HG03045 (cell line): ENCODE results near the gene RMI2.

Experiments used
- ATAC-seq: cut with Tn5 transposase; IDR thresholded peaks from one replicate; pipeline ENCODE4 v1.9.1; 2021; ENCODE audit warnings: mild to moderate bottlenecking, moderate library complexity; ENCODE audit not compliant: unreplicated experiment

RMI2 gene

GRCh38 chr16:11379420-11379819 is 34.2 kb downstream of the RMI2 start:
- ATAC-seq: no peak

DNA sequence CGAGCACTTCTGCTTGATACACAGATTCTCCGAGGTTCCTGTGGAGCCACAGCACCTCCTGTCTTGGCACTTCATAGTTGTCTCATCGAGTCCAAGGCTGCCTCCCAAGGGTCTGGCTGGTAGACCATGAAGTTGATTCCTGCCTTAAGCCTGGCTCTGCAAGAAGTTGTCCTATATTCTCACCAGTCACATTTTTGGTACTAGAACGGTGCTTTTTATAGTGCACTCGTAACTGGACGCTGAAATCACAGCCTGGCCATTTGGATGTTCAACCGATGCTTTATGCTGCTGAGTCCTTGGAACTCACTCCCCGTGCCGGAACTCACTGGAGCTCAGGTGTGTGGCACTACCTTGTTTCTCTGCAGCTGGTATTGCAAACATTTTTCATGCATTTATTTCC is 35.6 kb downstream of the RMI2 start:
- no peak for ATAC-seq

- no peak for ATAC-seq
Measured at GRCh38 chr16:11383481-11384183, 38.4 kb downstream of the RMI2 start.

DNA sequence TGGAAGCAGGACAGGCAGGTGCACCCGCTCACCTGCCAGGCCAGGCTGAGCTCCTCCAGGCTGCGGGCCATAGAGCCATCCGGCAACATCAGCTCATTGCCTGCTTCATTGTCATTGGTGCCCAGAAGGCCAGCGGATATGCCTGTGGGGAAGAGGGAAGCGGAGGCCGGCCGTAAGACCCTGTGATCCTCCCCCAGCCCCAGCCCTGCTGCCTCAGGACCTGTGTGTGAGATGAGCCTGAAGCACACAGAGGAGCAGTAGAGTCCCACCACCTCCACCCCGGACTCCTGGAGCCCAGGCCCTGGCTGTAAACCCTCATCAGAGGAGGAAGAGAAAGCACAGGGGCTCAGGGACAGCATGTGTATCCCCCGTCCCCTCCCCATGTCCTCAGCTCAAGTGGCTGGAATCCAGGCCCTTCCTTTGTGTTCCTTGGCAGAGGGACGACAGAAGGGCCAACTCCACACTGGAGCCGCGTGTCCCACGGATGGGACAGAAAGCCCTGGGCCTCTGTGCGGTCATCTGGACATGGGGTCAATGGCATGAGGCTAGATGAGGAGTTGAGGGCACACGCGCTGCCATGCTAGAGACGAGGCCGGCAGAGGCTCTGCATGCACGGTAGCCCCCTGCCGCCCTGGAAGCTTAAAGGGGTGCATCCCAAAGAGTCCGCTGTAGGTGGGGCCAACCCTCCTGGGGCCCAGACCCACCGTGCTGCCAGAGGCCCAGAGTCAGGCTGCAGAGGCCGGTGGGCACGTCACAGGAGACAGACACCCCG is 39.1 kb downstream of the RMI2 start:
- ATAC-seq: no peak

DNA sequence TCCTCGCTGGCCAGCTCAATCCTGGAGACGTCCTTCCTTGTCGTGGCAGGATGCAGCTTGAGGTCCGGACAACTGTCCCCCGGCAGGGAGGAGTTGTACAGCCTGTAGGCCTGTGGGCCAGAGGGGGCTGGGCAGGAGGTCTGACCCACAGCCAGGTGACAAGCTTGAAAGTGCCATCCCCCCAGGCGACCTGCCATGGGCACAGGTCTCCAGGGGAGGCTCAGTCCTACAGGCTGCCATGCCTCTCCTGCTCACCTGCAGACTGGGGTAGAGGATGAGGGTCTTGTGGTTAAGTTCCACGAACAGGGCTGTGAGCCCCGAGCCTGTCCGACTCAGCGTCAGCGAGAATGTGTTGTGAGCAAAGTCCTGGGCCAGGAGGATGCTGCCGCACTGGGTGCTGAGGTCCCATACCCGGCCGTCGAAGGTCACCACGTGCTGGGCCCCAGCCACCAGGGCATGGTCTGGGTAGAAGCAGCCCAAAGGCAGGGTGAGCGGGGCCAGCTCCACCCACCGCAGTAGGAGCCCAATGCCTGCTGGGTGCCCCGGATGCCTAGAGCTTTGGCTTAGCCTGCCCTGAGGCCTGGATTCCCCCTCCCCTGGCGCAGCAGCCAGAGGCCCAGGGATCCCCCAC is 39.8 kb downstream of the RMI2 start:
- ATAC-seq: no peak

GRCh38 chr16:11386054-11386680 is 40.9 kb downstream of the RMI2 start:
- ATAC-seq: no peak

DNA sequence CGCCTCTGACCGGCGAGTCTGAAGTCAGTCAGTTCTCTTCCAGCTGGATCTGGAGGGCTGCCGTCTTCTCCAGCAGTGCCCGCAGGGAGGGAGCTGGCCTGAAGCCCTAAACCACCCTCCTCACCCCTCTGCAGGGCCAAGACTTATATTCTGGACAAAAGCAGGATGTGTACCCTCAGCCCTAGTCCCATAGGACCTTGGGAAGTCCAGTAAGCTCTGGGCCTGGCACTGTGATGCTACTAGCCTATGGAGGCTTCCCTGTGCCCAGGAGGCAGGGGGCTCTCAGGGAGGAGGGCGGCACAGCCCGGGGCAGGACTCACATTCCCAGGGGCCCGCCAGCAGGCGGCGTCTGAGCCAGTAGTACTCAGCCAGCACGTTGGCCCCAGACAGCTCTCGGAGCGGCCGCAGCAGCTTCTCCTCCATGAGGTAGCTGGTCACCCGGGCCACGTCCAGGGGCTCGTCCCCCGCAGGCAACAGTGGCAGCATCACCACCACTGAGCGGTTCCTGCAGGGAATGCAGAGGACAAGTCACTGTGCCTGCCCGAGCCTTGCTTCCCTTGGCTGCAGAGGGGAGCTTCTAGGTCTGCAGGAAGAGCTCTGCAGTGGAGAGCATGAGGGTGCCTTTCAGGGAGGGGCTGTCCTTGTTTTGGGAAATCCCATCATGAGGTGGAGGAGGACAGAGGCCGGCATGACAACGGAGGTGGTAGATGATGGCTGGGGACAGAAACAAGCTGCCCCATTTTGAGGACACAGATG is 41.7 kb downstream of the RMI2 start:
- ATAC-seq: no peak

DNA sequence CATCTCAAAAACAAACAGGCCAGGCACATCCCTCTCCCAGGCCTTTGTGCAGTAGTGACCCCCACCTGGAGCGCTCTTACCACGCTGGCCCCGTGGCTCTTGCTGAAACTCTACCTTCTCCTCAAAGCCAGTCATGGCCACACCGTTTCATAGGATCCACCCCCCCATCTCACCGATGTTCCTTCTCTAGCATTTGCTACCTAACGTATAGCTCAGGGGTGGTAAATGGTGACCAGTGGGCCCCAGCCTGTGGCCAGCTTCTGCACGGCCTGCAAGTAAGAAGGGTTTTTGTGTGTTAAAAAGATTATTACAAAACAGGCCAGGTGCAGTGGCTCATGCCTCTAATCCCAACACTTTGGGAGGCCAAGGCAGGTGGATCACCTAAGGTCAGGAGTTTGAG is 43.8 kb downstream of the RMI2 start:
- no peak for ATAC-seq

DNA sequence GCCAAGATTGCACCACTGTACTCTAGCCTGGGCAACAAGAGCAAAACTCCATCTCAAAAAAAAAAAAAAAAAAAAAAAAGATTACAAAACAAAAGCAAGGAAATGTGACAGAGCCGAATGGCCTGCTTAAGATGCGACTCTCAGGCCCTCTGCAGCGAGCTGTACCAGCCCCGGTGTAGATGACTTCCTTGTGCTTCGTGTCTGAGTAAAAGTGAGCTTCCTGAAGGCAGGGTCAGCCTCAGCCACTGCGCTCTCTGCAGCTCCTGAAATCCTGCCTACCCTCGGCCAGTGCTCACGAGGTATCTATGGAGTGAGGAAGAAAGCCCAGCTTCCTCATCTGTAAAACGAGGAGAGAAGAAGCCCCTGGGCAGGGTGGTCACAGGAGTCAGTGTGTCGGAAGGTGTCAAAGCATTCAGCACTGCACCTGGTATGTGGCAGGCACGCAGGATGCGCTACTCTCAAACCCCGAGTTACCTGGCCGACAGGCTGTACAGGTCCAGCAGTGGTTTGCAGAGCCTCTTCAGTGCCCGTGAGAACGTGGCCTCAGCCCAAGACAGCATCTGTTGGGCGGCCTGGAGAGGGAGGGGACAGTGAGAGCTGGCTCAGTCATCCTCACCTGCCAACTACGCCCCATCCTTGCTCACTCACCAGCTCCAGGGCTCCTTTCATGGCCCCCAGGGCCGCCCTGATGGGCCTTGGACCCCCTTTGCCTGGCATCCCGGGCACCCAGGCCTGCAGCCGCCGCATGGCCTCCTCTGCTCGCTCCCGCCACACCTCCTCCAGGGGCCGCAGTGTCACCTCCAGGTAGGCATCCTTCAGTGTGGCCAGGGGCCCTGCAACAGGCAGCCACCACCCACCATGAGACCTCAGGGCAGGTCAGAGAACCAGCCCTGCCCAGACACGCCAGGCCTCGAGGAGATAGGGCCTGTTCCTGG is 44.6 kb downstream of the RMI2 start:
- ATAC-seq: no peak

GRCh38 chr16:11390573-11391495 is 45.6 kb downstream of the RMI2 start:
- no peak for ATAC-seq

GRCh38 chr16:11391576-11391975 is 46.3 kb downstream of the RMI2 start:
- ATAC-seq: no peak

DNA sequence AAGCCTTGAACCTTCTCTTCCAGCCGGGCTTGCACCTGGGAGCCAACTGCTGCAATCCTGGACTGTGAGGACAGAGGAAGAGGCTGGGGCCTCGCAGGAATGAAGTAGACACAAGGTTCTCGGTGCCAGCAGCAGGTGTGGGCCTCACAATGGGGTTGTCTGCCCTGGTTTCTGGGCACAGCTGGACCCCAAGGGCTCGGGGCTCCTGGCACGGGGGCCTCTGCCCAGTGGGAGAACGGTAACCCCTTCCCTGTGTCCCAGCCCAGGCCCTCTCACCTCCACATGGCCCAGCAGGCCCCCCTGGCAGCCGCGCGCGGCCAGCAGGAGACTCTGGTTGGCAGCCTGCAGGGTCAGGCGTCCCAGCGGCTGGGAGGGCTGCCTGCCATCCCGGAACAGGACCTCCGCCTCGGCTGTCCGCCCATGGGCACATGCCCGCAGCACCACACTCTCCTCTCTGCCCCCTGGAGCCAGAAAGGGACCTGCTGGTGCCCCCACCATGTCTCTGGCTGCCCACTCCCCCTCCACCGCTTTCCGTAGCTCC is 46.9 kb downstream of the RMI2 start:
- ATAC-seq: no peak

- ATAC-seq: no peak
Measured at GRCh38 chr16:11393366-11393765, 48.1 kb downstream of the RMI2 start.

DNA sequence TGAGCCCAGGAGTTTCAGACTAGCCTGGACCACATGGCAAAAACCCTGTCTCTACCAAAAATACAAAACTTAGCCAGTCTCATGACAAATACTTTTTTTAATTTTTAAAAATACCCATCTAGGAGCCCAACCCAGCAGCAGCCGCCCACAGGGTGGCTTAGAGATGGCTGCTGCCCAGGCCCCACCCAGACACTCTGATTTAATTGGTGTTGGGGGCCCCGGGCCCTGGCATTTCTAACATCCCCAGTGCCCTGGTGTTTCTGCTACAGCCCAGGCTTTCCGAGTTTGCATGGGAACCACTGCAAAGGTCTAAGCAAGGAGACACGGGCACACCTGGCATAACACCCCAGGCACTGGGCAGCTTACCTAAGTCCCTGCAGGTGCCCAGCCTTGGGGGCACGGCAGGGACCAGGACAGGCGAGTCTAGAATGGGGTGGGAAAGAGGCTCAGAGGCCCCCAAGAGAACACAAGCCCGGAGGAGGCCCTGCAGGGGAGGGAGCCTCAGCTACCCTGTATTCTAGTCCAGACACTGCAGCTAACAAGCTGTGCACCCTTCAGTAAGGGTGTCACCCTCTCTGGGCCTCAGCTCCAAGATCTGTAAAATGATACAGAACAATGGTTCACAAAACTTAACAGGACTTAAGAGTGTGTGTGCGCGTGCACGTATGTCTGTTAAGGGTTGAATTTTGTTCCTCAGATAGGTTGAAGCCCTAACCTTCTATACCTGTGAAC is 48.8 kb downstream of the RMI2 start:
- no peak for ATAC-seq

DNA sequence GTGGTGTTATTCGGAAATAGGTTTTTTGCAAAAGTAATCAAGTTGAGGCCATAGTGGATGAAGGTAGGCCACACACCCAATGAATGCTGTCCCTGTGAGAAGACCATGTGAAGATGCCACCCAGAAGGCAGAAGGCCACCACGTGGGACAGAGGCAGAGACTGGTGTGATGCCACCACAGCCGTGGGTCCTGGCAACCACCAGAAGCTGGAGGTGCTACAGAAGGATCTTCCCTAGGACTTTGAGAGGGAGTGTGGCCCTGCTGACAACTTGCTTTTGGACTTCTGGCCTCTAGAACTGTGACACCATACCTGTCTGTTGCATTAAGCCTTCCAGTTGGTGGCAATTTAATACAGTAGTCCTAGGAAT is 49.3 kb downstream of the RMI2 start:
- ATAC-seq: no peak

DNA sequence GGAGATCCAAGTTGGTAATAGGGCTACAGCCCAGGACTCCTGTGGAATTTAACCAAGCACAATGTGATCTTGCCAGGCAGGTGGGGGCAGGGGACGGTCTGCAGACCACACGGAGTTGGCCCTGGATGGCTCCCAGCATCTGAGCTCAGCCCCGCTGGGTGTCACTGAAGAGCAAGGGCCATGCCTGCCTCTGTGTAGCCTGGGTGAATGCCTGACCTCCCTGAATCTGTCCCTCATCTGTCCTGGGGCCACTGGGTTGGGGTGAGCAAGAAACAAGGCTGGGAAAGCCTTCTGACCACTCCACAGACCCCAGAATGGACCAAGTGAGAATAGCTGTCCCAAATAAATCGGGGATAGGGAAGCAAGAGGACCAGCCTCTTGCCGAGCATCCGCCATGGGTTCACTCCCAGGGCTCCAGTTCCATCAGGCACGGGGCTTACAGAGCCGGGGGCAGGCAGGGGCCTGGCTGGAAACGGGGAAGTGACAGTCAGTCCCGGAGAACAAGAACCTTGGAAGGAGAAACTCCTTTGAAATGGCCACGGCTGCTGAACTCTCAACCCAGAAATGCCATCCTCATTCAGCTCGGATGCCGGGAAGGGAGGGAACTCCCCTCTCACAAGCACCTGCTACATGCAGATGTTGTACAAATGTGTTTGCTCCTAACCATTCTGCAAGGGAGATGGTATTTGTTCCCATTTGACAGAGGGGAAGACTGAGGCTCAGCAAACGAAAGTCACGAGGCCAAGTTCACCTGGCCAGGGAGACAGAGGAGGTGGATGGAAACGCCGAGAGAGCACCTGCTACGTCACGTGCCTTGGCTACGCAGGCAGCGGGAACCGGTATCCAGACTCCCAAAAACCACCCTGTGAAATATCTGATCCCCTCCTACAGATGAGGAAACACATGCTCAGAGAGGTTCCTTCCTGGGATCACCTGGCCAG is 50.0 kb downstream of the RMI2 start:
- no peak for ATAC-seq

DNA sequence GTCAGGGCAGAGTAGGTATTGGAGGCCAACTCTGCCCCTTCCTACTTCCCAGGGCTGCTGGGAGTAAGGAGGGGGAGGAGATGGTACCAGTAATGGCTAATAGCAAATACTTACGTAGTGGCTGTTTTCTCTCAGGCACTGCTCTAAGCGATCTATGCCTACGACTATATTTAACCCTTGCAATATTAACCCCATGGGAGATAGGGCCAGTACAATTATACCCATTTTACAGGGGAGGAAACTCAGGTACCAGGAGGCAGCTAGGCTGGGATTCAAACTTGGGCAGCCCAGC is 50.6 kb downstream of the RMI2 start:
- ATAC-seq: no peak
